Cardiac muscle cell (in vitro differentiated cells and primary cell): ENCODE measurements around the gene ADAMTS2. TPM values are rescaled to one million over a fixed set of nuclear protein-coding genes. Genes with fewer than 3 reads are reported as not detected.

ENCODE experiments used
- DNase-seq, 2 donors: peaks; one replicate each; pipeline versions ENCODE4 v3.0.0 to v3.0.0-alpha.2; 2010 to 2017; ENCODE audit warnings: low read depth in 1 of 2, low spot score in 1 of 2
- H3K27ac ChIP-seq: fragments of 200-600 bp; sonication (generic); 2 replicates; pipeline ENCODE4 v1.5.1; 2016
- H3K27me3 ChIP-seq: fragments of 200-600 bp; sonication (generic); 2 replicates; pipeline ENCODE4 v1.6.0; 2016; ENCODE audit warnings: control low read depth
- H3K36me3 ChIP-seq: fragments of 200-600 bp; sonication (generic); 2 replicates; pipeline ENCODE4 v1.5.1; 2016; ENCODE audit warnings: control low read depth
- H3K4me1 ChIP-seq: fragments of 200-600 bp; sonication (generic); 2 replicates; pipeline ENCODE4 v1.8.1; 2017; ENCODE audit warnings: low read depth, mild to moderate bottlenecking, mixed run types
- H3K4me3 ChIP-seq: fragments of 200-600 bp; sonication (generic); 2 replicates; pipeline ENCODE4 v1.5.1; 2016; ENCODE audit warnings: mild to moderate bottlenecking
- H3K9me3 ChIP-seq: fragments of 200-600 bp; sonication (generic); 2 replicates; pipeline ENCODE4 v1.5.1; 2017; ENCODE audit warnings: low read depth, mild to moderate bottlenecking, control low read depth
- polyA plus RNA-seq: library from polyadenylated mRNA; unstranded; fragments of >200 nt; fragmentation: Nextera tagmentation; extraction: Ambion mirVana; gene quantifications from 2 replicates; pipeline ENCODE4 v1.2.1, GENCODE V29; 2016
- total RNA-seq: library from RNA; depleted of rRNA; stranded (reverse); fragments of >200 nt; gene quantifications from 2 replicates; pipeline ENCODE4 v1.2.3, GENCODE V29; 2016
- TF ChIP-seq, protein P1 (sequence below): IDR thresholded peaks from 2 replicates; pipeline ENCODE4 v1.5.1; 2012; ENCODE audit warnings: low read depth, mild to moderate bottlenecking, low read length

ADAMTS2 gene
- total and polyA plus RNA-seq, 2 experiments from 2014 or later, result 3.1 to 8.8 TPM

DNA sequence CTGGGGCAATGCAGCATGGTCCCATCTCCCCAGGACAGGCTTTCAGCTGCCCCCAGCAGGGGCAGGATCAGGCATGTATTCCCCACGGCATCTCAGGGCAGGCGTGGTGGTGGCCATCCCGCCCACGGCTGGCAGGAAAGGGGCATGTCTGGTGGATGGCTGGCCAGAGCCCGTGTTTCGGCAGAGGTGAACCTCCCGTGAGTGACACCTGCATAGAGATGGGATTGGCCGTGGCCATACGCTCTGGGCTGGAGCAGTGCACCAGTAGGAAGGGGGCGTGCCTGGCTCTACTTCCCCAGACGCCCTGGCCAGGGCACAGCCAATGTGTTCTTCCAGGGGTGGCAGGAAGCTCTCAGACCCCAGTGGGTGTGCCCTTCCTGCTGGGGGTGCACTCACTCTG, 146.0 kb downstream of the ADAMTS2 start:
- DNase-seq, result no peak
- H3K36me3 ChIP-seq, result no peaks in the 10 kb centered on the region
- no peaks in the 10 kb centered on the region for H3K9me3 ChIP-seq
- no peak overlapping the region for H3K27ac ChIP-seq
- H3K4me1 ChIP-seq, result peaks cover 3% of the 10 kb centered on the region
- no peaks in the 10 kb centered on the region for H3K27me3 ChIP-seq
- TF ChIP-seq, protein P1, sequence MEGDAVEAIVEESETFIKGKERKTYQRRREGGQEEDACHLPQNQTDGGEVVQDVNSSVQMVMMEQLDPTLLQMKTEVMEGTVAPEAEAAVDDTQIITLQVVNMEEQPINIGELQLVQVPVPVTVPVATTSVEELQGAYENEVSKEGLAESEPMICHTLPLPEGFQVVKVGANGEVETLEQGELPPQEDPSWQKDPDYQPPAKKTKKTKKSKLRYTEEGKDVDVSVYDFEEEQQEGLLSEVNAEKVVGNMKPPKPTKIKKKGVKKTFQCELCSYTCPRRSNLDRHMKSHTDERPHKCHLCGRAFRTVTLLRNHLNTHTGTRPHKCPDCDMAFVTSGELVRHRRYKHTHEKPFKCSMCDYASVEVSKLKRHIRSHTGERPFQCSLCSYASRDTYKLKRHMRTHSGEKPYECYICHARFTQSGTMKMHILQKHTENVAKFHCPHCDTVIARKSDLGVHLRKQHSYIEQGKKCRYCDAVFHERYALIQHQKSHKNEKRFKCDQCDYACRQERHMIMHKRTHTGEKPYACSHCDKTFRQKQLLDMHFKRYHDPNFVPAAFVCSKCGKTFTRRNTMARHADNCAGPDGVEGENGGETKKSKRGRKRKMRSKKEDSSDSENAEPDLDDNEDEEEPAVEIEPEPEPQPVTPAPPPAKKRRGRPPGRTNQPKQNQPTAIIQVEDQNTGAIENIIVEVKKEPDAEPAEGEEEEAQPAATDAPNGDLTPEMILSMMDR, result no peak
- no peak overlapping the region for H3K4me3 ChIP-seq

DNA sequence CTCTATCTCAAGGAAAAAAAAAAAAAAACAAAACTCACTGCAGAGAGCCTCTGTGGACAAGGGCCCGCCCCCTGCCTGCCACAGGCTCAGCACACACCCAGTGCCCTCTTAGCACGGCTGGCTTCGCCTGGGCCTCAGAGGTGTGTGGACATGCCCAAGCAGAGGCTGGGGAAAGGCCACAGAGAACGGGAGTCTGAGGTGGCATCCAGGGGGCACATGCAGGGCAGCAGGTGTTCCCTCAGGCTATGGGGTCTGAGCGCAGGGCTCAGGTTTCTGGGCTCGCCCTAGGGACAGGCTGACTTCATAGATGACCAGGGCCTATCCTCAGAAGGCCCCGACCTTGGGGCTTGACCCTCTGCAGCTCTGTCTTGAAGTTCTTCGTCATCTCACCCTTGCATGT, 146.4 kb downstream of the ADAMTS2 start:
- Histone ChIP-seq H3K4me3 (no peak overlapping the region), H3K4me1 (peaks cover 3% of the 10 kb centered on the region), H3K27me3 (no peaks in the 10 kb centered on the region), H3K9me3 (no peaks in the 10 kb centered on the region), H3K36me3 (no peaks in the 10 kb centered on the region), H3K27ac (no peak overlapping the region)
- TF ChIP-seq, protein P1, result no peak
- peak in 1 of 2 donors; percentile 41 for DNase-seq

DNA sequence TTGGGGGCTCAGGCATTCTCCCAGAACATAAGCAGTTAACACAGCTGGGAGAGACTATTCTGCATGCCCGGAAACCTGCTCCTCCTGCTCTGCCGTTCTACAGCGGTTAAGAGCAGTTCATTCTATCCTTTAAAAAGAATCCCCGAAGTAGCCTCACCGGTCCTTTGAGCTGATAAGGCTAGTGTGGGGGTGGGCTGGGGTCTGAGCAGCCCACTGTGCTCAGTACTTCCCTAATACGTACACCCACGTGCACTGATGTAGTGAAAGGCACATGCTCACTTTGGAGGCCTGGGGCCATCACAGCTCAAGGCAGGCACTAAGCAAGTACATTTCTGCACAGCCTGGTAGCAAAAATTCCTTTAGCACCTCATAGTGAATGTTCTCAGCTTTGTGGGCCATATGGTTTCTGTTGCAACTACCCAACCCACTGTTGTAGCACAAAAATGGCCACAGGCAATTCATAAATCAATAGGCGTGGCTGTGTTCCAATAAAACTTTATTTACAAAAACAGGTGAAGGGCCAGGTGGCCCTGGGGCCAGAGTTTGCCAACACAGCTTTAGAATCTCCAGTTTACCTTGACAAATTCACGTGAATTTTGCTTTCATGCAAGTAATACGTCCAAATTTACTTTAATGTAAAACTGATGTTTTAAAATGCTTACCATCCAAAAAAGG, 148.7 kb downstream of the ADAMTS2 start:
- H3K4me3 ChIP-seq, result no peak overlapping the region
- no peaks in the 10 kb centered on the region for H3K36me3 ChIP-seq
- TF ChIP-seq, protein P1, result no peak
- H3K9me3 ChIP-seq, result no peaks in the 10 kb centered on the region
- DNase-seq, result no peak
- H3K27me3 ChIP-seq, result no peaks in the 10 kb centered on the region
- H3K27ac ChIP-seq, result no peak overlapping the region
- H3K4me1 ChIP-seq, result peaks cover 3% of the 10 kb centered on the region

DNA sequence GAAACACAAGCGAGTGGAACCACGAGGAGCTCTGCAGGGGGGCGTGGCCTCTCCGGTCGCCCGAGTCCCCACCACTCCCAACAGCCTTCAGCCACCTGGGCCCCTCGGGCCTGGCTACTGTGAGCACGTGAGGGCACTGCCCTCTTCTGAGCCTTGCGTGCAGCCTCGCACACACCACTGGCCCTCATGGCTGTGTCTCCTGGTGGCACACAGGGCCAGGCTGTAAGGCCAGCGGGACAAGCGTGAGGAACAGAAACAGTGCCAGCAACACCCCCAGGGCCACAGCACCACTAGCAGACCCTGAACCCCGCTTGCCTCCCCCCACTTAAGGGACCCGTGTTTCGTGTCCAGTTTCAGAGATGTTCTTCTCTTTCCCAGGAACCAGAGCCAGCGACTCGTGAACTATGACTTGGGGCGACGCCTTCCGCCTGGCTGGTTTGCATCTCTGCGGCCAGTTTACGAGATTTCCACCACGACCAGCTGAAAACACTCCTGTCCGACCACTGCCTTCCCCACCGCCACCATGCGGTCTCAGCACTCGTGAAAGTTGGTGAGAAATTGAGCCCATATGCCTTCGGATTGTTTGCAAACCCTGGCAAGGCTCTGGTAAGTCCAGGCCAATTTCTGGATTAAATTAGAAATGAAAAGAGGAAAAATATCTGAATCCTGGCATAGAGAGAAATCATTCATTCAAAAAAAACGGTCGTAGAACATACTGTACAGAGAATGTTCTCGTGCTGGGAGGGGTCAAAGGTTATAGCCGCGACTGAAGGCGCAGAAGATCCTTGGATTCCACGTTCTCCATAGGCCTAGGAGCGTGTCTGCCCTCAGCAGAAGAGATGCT, 149.5 kb downstream of the ADAMTS2 start:
- no peaks in the 10 kb centered on the region for H3K9me3 ChIP-seq
- DNase-seq, result no peak
- H3K27me3 ChIP-seq, result no peaks in the 10 kb centered on the region
- TF ChIP-seq, protein P1, result no peak
- peaks cover 3% of the 10 kb centered on the region for H3K4me1 ChIP-seq
- H3K4me3 ChIP-seq, result no peak overlapping the region
- no peak overlapping the region for H3K27ac ChIP-seq
- H3K36me3 ChIP-seq, result no peaks in the 10 kb centered on the region

- no peak overlapping the region for H3K4me3 ChIP-seq
- H3K4me1 ChIP-seq, result peaks cover 3% of the 10 kb centered on the region
- no peak overlapping the region for H3K27ac ChIP-seq
- no peaks in the 10 kb centered on the region for H3K36me3 ChIP-seq
- no peak for DNase-seq
- H3K9me3 ChIP-seq, result no peaks in the 10 kb centered on the region
- TF ChIP-seq, protein P1, result no peak
- no peaks in the 10 kb centered on the region for H3K27me3 ChIP-seq
Observed at GRCh38 chr5:179194941-179195381, 150.3 kb downstream of the ADAMTS2 start.
